Neural progenitor cell (in vitro differentiated cells): Measurements from ENCODE around the gene GLYATL1. TPM values are rescaled to one million over a fixed set of nuclear protein-coding genes. Genes with fewer than 3 reads are reported as not detected.

Source experiments
- DNase-seq: peaks from one replicate; pipeline ENCODE4 v3.0.0-alpha.2; 2016; ENCODE audit warnings: low spot score
- H2AFZ ChIP-seq: fragments of 200-600 bp; sonication (generic); replicated peaks from 2 replicates; pipeline ENCODE4 v1.6.1; 2016; ENCODE audit warnings: antibody characterized with exemption
- H3F3A ChIP-seq: fragments of 200-600 bp; sonication (generic); 2 replicates; pipeline ENCODE4 v1.6.1; 2016; ENCODE audit warnings: antibody characterized with exemption, low read depth
- H3K27ac ChIP-seq: fragments of 200-600 bp; sonication (generic); 2 replicates; pipeline ENCODE4 v1.5.1; 2016; ENCODE audit warnings: mild to moderate bottlenecking
- H3K27me3 ChIP-seq: fragments of 200-600 bp; sonication (generic); 2 replicates; pipeline ENCODE4 v1.6.1; 2016; ENCODE audit warnings: mild to moderate bottlenecking, moderate library complexity
- H3K36me3 ChIP-seq: fragments of 200-600 bp; sonication (generic); 2 replicates; pipeline ENCODE4 v1.5.1; 2016
- H3K4me1 ChIP-seq: fragments of 200-600 bp; sonication (generic); 2 replicates; pipeline ENCODE4 v1.6.1; 2016; ENCODE audit warnings: mixed run types
- H3K4me2 ChIP-seq: fragments of 200-600 bp; sonication (generic); 2 replicates; pipeline ENCODE4 v1.6.1; 2016
- H3K4me3 ChIP-seq: fragments of 200-600 bp; sonication (generic); 2 replicates; pipeline ENCODE4 v1.5.1; 2016
- H3K79me2 ChIP-seq: fragments of 200-600 bp; sonication (generic); 2 replicates; pipeline ENCODE4 v1.6.1; 2016; ENCODE audit warnings: low read depth
- H3K9ac ChIP-seq: fragments of 200-600 bp; sonication (generic); 2 replicates; pipeline ENCODE4 v1.6.1; 2016
- H3K9me3 ChIP-seq: fragments of 200-600 bp; sonication (generic); 2 replicates; pipeline ENCODE4 v1.5.1; 2016; ENCODE audit warnings: low read depth
- H4K20me1 ChIP-seq: fragments of 200-600 bp; sonication (generic); 2 replicates; pipeline ENCODE4 v1.6.1; 2016; ENCODE audit warnings: low read depth
- H3K27ac Mint-ChIP-seq: 3 replicates; pipeline ENCODE4 v1.8.0; 2021; ENCODE audit warnings: mixed read lengths
- H3K27me3 Mint-ChIP-seq: 2 replicates; pipeline ENCODE4 v1.8.0; 2022; ENCODE audit warnings: low read depth, mild to moderate bottlenecking, inconsistent platforms, moderate library complexity, mixed read lengths; ENCODE audit not compliant: insufficient read depth
- H3K36me3 Mint-ChIP-seq: 3 replicates; pipeline ENCODE4 v1.8.0; 2021; ENCODE audit warnings: mixed read lengths
- H3K4me1 Mint-ChIP-seq: 3 replicates; pipeline ENCODE4 v1.8.0; 2021; ENCODE audit warnings: mixed read lengths
- H3K4me3 Mint-ChIP-seq: 3 replicates; pipeline ENCODE4 v1.8.0; 2021; ENCODE audit warnings: mild to moderate bottlenecking, moderate library complexity, mixed read lengths
- H3K9me3 Mint-ChIP-seq: 3 replicates; pipeline ENCODE4 v1.8.0; 2020; ENCODE audit warnings: mixed read lengths
- EZH2 ChIP-seq: fragments of 200-600 bp; sonication (generic); IDR thresholded peaks from 2 replicates; pipeline ENCODE4 v1.6.1; 2017; ENCODE audit warnings: antibody characterized with exemption, mild to moderate bottlenecking, moderate library complexity
- EZH2phosphoT487 ChIP-seq: fragments of 200-600 bp; sonication (generic); IDR thresholded peaks from 2 replicates; pipeline ENCODE4 v1.6.1; 2017; ENCODE audit warnings: antibody characterized with exemption
- total RNA-seq: library from RNA; depleted of rRNA; stranded (reverse); fragments of >200 nt; gene quantifications from 2 replicates; pipeline ENCODE4 v1.2.3, GENCODE V29; 2015; ENCODE audit warnings: low replicate concordance
- TF ChIP-seq, protein P1 (sequence below): fragments of 200-600 bp; sonication (generic); IDR thresholded peaks from 2 replicates; pipeline ENCODE4 v1.5.1; 2017; ENCODE audit warnings: antibody characterized with exemption, mild to moderate bottlenecking

Gene GLYATL1
- total RNA-seq, 1 donor from 2014 or later = 9.1 TPM

DNA sequence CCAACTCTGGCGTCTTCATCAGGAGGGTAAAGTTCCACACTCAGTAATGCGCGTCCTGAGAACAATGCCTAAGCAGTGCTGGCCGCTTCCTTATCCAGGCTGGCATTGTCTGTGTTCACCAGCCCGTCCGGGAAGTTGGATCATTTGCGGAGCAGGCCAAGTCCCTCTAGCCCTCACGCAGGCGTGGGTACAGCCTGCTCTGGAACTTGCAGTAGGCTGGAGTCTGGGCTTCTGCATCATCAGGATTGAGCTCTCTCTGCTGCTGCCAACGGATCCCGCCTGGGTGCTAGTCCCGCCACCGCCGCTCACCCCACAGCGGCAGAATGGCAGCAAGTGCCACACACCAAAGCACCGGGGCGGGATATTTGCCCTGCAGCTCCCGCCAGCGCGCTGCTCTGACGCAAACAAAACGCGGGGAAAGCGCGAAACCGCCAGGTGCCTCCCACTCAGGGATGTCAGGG, 29.0 kb downstream of the GLYATL1 start:
- H3K27ac Mint-ChIP-seq = no peak overlapping the region
- H3K36me3 Mint-ChIP-seq = no peaks in the 10 kb centered on the region
- Histone ChIP-seq H3K4me2 (peak overlapping the region; percentile 62), H3K9ac (no peak overlapping the region), H3K9me3 (no peaks in the 10 kb centered on the region), H3K27me3 (peaks cover 30% of the 10 kb centered on the region), H3K27ac (no peak overlapping the region), H3F3A (peaks cover 6% of the 10 kb centered on the region), H2AFZ (peak overlapping the region; percentile 44), H3K4me3 (peak overlapping the region; percentile 16), H3K4me1 (peaks cover 15% of the 10 kb centered on the region), H4K20me1 (no peaks in the 10 kb centered on the region), H3K36me3 (no peaks in the 10 kb centered on the region), H3K79me2 (no peaks in the 10 kb centered on the region)
- H3K27me3 Mint-ChIP-seq = peaks cover 3% of the 10 kb centered on the region
- peak; percentile 70 for DNase-seq
- TF ChIP-seq EZH2phosphoT487 = no peak
- TF ChIP-seq, protein P1, sequence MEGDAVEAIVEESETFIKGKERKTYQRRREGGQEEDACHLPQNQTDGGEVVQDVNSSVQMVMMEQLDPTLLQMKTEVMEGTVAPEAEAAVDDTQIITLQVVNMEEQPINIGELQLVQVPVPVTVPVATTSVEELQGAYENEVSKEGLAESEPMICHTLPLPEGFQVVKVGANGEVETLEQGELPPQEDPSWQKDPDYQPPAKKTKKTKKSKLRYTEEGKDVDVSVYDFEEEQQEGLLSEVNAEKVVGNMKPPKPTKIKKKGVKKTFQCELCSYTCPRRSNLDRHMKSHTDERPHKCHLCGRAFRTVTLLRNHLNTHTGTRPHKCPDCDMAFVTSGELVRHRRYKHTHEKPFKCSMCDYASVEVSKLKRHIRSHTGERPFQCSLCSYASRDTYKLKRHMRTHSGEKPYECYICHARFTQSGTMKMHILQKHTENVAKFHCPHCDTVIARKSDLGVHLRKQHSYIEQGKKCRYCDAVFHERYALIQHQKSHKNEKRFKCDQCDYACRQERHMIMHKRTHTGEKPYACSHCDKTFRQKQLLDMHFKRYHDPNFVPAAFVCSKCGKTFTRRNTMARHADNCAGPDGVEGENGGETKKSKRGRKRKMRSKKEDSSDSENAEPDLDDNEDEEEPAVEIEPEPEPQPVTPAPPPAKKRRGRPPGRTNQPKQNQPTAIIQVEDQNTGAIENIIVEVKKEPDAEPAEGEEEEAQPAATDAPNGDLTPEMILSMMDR = no peak
- no peak for TF ChIP-seq EZH2
- H3K9me3 Mint-ChIP-seq = peaks cover 4% of the 10 kb centered on the region
- H3K4me1 Mint-ChIP-seq = peaks cover 10% of the 10 kb centered on the region
- H3K4me3 Mint-ChIP-seq = no peak overlapping the region

DNA sequence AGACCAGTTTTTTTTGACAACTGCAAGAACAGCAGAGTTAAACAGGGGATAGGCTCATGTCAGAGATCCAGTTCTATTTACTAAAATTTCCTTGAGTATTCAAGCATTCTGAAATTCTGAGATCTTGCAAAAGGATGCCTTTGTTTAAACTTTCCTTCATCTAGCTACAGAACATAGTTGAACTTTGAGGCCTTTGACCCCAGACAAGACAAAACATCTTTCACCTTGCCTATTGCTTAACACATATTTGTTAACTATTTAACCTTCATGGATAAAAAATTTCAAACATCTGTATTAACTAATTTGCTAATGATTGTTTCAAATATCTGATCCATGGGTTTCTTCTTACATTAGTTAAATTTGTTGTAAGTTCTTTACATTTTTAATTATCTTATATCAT, 38.2 kb downstream of the GLYATL1 start:
- Histone ChIP-seq H3K27me3 (no peaks in the 10 kb centered on the region), H3F3A (no peaks in the 10 kb centered on the region), H4K20me1 (no peaks in the 10 kb centered on the region), H3K4me1 (no peaks in the 10 kb centered on the region), H3K9ac (no peak overlapping the region), H3K36me3 (no peaks in the 10 kb centered on the region), H3K9me3 (no peaks in the 10 kb centered on the region), H2AFZ (no peak overlapping the region), H3K79me2 (no peaks in the 10 kb centered on the region), H3K27ac (no peak overlapping the region), H3K4me3 (no peak overlapping the region), H3K4me2 (no peak overlapping the region)
- Mint-ChIP-seq H3K4me1 (no peaks in the 10 kb centered on the region), H3K9me3 (peaks cover 10% of the 10 kb centered on the region), H3K36me3 (no peaks in the 10 kb centered on the region), H3K27ac (no peak overlapping the region), H3K27me3 (no peaks in the 10 kb centered on the region), H3K4me3 (no peak overlapping the region)
- TF ChIP-seq, protein P1 = no peak
- no peak for TF ChIP-seq EZH2phosphoT487
- TF ChIP-seq EZH2 = no peak
- DNase-seq = no peak

DNA sequence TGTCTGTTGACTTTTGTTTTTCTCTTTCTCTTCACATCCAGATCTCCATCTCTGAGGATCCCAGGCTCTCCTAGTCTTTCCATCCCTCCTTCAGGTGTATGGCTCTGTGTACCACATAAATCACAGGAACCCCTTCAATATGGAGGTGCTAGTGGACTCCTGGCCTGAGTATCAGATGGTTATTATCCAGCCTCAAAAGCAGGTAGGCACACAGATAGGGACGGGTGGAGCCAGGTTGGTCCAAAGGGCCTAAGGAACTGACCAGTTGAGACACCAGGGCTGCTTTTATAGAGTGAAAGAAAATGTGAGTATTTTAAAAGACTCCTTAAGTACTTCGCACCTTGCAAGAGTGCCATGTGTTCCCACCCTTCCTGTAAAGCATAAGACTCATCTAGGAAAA, 39.9 kb downstream of the GLYATL1 start:
- DNase-seq = no peak
- Histone ChIP-seq H3K4me3 (no peak overlapping the region), H4K20me1 (no peaks in the 10 kb centered on the region), H3F3A (no peaks in the 10 kb centered on the region), H3K36me3 (no peaks in the 10 kb centered on the region), H3K79me2 (no peaks in the 10 kb centered on the region), H3K4me2 (no peak overlapping the region), H3K27me3 (no peaks in the 10 kb centered on the region), H3K9me3 (no peaks in the 10 kb centered on the region), H3K27ac (no peak overlapping the region), H3K9ac (no peak overlapping the region), H2AFZ (no peak overlapping the region), H3K4me1 (no peaks in the 10 kb centered on the region)
- Mint-ChIP-seq H3K27me3 (no peaks in the 10 kb centered on the region), H3K4me1 (no peaks in the 10 kb centered on the region), H3K9me3 (peaks cover 6% of the 10 kb centered on the region), H3K36me3 (no peaks in the 10 kb centered on the region), H3K27ac (no peak overlapping the region), H3K4me3 (no peak overlapping the region)
- TF ChIP-seq EZH2phosphoT487 (no peak), EZH2 (no peak)
- TF ChIP-seq, protein P1 = no peak
